ENCODE results near the gene HOXB3.

DNA sequence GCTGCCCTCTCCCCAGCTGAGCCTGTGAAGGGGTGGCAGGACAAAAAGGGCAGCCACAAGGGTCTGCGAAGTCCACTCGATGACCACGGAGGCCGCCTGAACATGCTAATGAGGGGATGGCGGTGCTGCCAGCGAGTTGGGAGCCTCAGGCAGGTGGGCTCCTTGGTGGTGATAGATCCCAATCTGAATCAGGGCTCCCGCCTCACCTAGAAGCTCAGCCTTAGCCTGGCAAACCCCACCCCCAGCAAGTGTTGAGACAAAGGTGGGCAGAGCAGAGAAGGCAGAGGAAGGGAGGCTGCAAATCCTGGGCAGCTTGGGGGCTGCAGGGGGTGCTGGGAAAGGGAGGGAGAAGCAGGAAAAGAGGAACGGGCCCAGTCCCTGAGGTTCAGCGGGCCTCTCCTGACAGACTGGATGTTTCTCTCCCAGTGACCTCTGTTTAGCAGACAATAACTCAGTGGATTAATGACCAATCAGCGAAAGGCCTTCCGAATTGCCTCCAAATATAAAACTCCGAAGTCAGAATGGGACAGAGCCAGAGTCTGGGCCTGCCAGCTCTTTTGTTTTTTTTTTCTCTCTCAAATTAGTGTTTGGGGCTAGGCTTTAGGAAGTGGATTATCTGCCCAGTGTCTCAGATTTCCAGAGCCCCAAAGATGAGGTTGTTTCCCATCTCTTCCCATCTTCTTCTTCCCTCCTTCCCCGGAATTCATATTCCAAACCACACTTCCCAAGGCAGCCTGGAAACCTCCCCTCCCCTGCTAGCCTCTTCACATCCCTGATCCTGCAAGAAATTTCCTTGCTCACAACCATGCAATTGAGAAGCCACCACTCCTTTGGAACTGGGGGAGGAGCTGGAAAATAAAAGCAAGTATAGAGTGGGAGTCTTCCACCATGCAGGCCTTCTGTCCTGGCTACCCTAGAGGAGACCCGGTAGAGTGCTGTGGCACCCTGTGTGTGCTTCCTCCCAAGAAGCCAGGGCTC is 29.9 kb downstream of the HOXB3 start:
- TF ChIP-seq ZKSCAN5 (CRISPR knock-in tag; IDR thresholded peaks at IDR 0.05) (no peak), ZNF441 (CRISPR knock-in tag; IDR thresholded peaks at IDR 0.05; ENCODE audit: borderline replicate concordance) (no peak), CHCHD3 (CRISPR knock-in tag; IDR thresholded peaks at IDR 0.05) (no peak), EHMT2 (IDR thresholded peaks at IDR 0.05; ENCODE audit: borderline replicate concordance, low read depth, low read length) (no peak), POLR2AphosphoS5 (IDR thresholded peaks at IDR 0.05; ENCODE audit: low read depth, low read length) (no peak), POLR2A (IDR thresholded peaks at IDR 0.05; ENCODE audit: insufficient read depth in 1 of 2, low read depth in 2 of 2, low read length in 2 of 2) (no peak), SP1 (IDR thresholded peaks at IDR 0.05) (no peak), SP1 (CRISPR knock-in tag; IDR thresholded peaks at IDR 0.05) (no peak)
